ENCODE data around the gene ACTL7B. TPM values are rescaled to one million over a fixed set of nuclear protein-coding genes. Genes with fewer than 3 reads are reported as not detected.
"Not testable (repeated sequence)": the region's sequence is repeated elsewhere in the genome, so short reads cannot be mapped to it uniquely, and the experiment has no call there.

The ACTL7B gene
- total RNA-seq, 2 donors from 2014 or later, result not detected

DNA sequence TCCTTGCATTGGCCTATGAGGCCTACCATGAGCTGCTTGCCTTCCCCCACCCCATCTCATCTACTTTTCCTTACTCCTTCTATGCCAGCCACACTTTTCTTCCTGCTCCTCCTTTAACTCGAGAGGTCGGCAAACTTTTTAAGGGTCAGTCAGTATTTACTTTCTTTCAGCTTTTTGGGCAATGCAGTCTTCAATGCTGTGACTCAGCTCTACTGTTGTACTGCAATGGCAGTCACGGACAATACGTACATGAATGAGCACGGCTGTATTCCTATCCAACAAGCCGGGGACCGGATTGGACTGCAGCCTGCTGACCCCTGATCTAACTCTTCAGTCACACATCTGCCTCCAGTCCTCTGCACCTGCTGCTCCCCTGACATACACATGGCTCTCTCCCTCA lies 5.7 kb upstream of the ACTL7B start:
- DNase-seq (ENCODE audit: low spot score) (no peak), ATAC-seq (no peak)
- H3K4me3 Mint-ChIP-seq, result no peak overlapping the region
- H3K36me3 Mint-ChIP-seq, result no peaks in the 10 kb centered on the region
- H3K27me3 Mint-ChIP-seq, result no peaks in the 10 kb centered on the region
- peaks cover 0 to 3% of the 10 kb centered on the region in 2 donors for H3K4me1 Mint-ChIP-seq (ENCODE audit: low read depth in 2 of 2)
- no peak overlapping the region for H3K27ac Mint-ChIP-seq
- no peaks in the 10 kb centered on the region for H3K9me3 Mint-ChIP-seq

DNA sequence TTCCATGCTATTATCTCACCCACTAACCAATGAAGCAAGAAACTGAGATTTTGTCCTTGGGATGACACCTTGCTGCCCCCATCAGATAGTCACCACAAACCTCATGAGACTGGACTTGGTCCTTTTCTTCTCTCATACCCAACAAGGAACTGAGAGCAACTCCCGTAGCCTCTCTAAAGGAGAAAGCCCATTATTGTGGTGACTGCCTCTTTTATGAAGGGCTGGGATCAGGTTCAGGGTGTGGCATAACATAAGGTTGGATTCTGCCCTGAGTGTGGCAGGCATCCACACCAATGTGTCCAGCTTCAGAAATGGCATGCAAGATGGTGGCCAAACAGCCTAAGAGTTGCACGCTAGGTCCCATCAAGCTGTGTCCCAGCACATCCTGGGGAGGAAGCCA lies 5.0 kb upstream of the ACTL7B start:
- Mint-ChIP-seq H3K36me3 (no peaks in the 10 kb centered on the region), H3K27ac (no peak overlapping the region), H3K4me1 (ENCODE audit: low read depth in 2 of 2) (peaks cover 0 to 3% of the 10 kb centered on the region in 2 donors), H3K27me3 (no peaks in the 10 kb centered on the region), H3K9me3 (no peaks in the 10 kb centered on the region), H3K4me3 (no peak overlapping the region)
- DNase-seq (ENCODE audit: low spot score) (no peak), ATAC-seq (no peak)

DNA sequence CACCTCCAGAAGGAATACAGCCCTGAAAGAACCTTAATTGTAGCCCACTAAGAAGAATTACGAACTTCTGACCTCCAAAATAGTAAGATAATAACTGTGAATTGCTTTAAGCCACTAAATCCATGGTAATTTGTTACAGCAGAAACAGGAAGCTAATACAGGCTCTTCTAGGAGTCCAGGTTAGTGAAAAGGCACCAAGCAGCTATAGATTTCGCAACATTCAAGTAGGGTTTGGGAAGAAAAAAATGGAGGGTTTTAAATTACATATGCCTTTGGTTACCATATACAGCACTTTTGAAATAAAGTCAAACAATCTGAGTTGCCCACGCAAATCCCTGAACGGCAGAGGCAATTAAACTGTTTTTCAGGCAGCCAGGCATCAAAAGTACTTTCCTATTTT lies 4.6 kb upstream of the ACTL7B start:
- H3K36me3 Mint-ChIP-seq, result no peaks in the 10 kb centered on the region
- ATAC-seq, result no peak
- no peak overlapping the region for H3K4me3 Mint-ChIP-seq
- no peak overlapping the region for H3K27ac Mint-ChIP-seq
- no peak for DNase-seq (ENCODE audit: low spot score)
- peaks cover 0 to 3% of the 10 kb centered on the region in 2 donors for H3K4me1 Mint-ChIP-seq (ENCODE audit: low read depth in 2 of 2)
- H3K27me3 Mint-ChIP-seq, result no peaks in the 10 kb centered on the region
- H3K9me3 Mint-ChIP-seq, result no peaks in the 10 kb centered on the region

DNA sequence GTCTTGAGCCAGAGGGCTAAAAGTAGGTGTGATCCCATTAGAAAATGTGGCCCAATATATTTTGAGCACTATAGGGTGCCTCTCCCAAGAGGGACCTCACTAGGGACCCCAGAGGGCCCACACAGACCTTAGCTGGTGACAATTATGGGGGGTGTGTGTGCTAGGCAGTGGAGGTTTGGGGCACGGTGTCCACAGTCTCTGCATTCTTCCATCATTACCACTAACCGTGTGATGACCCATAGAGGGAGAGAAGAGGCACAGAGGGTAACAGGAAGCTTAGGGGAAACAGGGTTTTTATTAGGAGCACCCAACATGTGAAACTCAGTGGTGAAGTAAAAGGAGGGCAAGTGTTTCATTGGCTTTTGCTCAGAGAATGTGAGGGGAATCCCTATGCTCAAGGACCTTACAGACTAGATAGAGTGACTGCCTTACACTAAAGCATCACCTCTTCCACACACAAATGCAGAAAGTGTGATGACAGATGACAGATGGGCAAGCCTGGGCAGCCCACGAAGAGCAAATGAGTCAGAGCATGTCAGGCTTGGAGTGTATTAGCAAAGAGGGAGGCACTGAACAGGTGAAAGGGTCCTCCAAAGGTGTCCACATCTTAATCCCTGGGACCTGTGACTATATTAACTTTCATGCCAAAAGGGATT lies 3.8 kb upstream of the ACTL7B start:
- no peaks in the 10 kb centered on the region for H3K36me3 Mint-ChIP-seq
- H3K27ac Mint-ChIP-seq, result no peak overlapping the region
- DNase-seq (ENCODE audit: low spot score) (no peak), ATAC-seq (peak in 1 of 2 donors; percentile 46)
- H3K27me3 Mint-ChIP-seq, result no peaks in the 10 kb centered on the region
- H3K4me3 Mint-ChIP-seq, result no peak overlapping the region
- peaks cover 0 to 3% of the 10 kb centered on the region in 2 donors for H3K4me1 Mint-ChIP-seq (ENCODE audit: low read depth in 2 of 2)
- H3K9me3 Mint-ChIP-seq, result no peaks in the 10 kb centered on the region

DNA sequence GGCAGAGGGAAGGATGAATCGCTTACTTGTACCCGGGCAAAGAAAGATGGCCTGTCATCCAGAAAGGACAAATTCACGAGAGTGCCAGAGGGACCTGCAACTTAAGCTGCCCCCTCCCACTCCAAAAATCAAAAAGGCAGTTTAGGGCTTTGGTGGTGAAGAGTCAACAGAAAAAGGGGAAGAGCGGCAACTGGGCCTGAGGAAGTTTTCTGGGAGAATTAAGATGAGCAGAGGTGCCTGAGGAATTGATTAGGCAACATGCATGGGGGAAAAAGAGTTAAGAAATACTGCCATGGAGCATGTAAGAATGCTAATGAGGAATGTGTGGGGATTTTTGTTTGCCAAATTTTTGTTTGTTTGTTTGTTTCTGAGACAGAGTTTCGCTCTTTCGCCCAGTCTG lies 1.8 kb upstream of the ACTL7B start:
- DNase-seq (ENCODE audit: low spot score) (no peak), ATAC-seq (no peak)
- no peaks in the 10 kb centered on the region for H3K36me3 Mint-ChIP-seq
- H3K27me3 Mint-ChIP-seq, result no peaks in the 10 kb centered on the region
- peaks cover 0 to 3% of the 10 kb centered on the region in 2 donors for H3K4me1 Mint-ChIP-seq (ENCODE audit: low read depth in 2 of 2)
- H3K4me3 Mint-ChIP-seq, result no peak overlapping the region
- no peaks in the 10 kb centered on the region for H3K9me3 Mint-ChIP-seq
- no peak overlapping the region for H3K27ac Mint-ChIP-seq

DNA sequence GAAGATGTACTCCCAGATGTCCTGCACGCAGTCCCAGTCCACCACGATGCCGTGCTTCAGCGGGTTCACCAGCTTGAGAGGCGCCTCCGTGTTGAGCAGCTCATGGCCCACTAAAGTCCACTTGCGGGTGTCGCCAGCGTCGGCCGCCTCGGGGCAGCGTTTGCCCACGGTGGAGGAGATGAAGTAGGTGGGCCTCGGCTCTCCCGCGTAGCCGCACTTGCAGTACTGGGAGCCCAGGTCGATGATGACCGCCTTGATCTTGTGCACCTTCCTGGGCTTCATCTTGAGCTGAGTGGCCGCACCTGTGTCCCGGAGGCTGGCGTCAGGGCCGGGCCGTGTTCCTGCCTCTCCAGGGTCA lies 278 bp downstream of the ACTL7B start:
- Mint-ChIP-seq H3K4me1 (ENCODE audit: low read depth in 2 of 2) (peaks cover 0 to 3% of the 10 kb centered on the region in 2 donors), H3K27ac (no peak overlapping the region), H3K36me3 (no peaks in the 10 kb centered on the region), H3K9me3 (no peaks in the 10 kb centered on the region), H3K4me3 (no peak overlapping the region), H3K27me3 (peaks cover 0 to 4% of the 10 kb centered on the region in 2 donors)
- ATAC-seq (no peak), DNase-seq (ENCODE audit: low spot score) (no peak)

DNA sequence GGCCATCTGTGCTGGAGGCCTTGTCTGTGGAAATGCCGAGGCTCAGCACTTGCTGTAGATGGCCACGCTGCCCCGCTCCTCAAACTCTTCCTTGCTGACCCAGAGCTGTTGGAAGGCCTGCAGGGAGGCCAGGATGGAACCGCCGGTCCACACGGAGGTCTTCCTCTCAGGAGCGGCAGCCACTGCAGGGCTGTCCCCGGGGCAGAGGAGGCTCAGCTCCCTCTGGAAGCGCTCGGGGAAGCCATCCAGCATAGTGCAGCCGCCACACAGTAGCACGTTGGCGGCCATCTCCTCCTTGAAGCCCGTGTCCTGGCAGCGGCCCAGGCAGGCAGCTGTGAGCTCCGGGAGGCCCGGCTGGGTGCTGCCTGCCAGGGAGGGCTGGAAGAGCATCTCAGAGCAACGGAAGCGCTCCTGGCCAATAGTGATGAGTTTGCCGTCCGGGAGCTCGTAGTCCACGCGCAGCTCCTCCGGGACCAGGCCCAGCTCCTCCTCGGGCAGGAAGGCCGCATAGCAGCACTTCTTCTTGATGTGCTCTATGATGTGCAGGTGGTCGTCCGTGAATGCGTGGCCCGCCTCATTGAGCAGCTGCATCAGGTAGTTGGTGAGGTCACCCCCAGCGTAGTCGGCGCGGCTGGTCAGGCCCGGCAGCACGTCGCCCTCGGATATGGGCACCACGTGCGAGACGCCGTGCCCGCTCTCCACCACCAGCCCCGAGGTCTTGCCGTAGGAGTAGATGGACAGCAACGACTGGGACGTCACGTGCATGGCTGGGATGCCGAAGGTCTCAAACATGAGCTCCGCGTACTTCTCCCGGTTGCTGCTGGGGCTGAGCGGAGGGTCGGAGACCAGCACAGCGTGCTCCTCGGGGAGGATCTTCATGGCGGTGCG lies 901 bp downstream of the ACTL7B start:
- no peak overlapping the region for H3K4me3 Mint-ChIP-seq
- H3K27me3 Mint-ChIP-seq, result peaks cover 0 to 4% of the 10 kb centered on the region in 2 donors
- ATAC-seq, result no peak
- H3K9me3 Mint-ChIP-seq, result no peaks in the 10 kb centered on the region
- H3K27ac Mint-ChIP-seq, result no peak overlapping the region
- H3K36me3 Mint-ChIP-seq, result no peaks in the 10 kb centered on the region
- no peak for DNase-seq (ENCODE audit: low spot score)
- peaks cover 0 to 3% of the 10 kb centered on the region in 2 donors for H3K4me1 Mint-ChIP-seq (ENCODE audit: low read depth in 2 of 2)

DNA sequence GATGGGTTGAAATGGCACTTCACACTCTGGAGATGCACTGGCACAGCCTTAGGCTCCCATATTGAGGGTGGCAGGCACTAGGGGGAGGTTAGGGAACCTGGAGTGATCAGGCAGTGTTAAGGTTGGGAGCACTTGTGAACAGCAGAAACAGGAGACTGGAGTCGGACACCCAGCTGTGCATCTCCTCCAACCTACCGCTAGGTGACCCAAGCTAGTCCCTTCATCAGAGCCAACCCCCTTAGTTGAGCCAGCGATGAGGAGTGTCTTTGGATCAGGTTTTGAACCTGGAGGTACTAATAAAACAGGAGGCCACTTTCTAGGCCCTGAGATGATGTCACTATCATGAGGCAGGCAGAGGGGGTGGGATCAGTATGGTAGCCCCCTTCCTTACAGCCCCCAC lies 1.7 kb downstream of the ACTL7B start:
- H3K36me3 Mint-ChIP-seq, result no peaks in the 10 kb centered on the region
- no peaks in the 10 kb centered on the region for H3K4me1 Mint-ChIP-seq (ENCODE audit: low read depth in 2 of 2)
- peaks cover 0 to 4% of the 10 kb centered on the region in 2 donors for H3K27me3 Mint-ChIP-seq
- ATAC-seq (no peak), DNase-seq (ENCODE audit: low spot score) (no peak)
- no peaks in the 10 kb centered on the region for H3K9me3 Mint-ChIP-seq
- no peak overlapping the region for H3K4me3 Mint-ChIP-seq
- no peak overlapping the region for H3K27ac Mint-ChIP-seq

DNA sequence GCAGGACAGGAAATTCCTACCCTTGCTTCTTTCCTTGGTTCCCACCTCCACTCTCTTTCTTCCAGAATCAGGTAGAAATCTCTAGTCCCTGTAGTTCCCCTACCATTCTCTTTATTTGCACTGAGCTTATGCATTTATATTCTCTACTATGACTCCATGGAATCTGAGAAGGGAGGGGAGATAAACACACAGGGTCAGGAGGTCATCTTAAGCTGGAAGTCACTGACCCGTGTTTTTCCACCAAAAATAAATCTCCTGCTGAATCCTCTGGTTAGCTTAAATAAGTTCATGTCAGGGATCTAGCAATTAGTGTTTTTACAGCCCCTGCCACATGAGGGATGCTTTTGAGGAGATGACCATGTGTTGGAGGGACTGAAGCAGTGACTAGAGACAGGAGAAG lies 3.7 kb downstream of the ACTL7B start:
- Mint-ChIP-seq H3K36me3 (no peaks in the 10 kb centered on the region), H3K9me3 (no peaks in the 10 kb centered on the region), H3K4me3 (no peak overlapping the region), H3K27ac (no peak overlapping the region), H3K4me1 (ENCODE audit: low read depth in 2 of 2) (no peaks in the 10 kb centered on the region), H3K27me3 (peaks cover 0 to 4% of the 10 kb centered on the region in 2 donors)
- DNase-seq (ENCODE audit: low spot score) (no peak), ATAC-seq (no peak)

DNA sequence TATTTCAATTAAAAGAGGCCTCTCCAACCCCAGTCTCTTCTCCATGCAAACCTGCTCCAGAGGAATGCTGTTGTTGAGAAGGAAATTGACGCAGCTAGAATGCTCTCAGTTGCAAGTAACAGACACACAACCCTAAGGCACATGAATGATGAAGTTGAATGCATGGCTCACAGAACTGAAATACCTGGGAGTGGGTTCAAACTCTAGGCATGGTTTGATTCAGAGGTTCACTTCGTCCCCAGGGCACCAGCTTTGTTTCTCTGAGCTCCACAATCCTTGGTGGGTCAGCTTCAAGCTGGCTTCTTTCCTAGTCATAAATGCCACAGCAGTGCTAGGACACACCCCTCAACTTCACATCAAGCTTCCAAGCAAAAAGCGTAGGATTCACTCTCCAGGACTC lies 4.6 kb downstream of the ACTL7B start:
- Mint-ChIP-seq H3K27ac (no peak overlapping the region), H3K4me3 (no peak overlapping the region), H3K9me3 (no peaks in the 10 kb centered on the region), H3K4me1 (ENCODE audit: low read depth in 2 of 2) (no peaks in the 10 kb centered on the region), H3K27me3 (peaks cover 0 to 4% of the 10 kb centered on the region in 2 donors), H3K36me3 (no peaks in the 10 kb centered on the region)
- ATAC-seq (no peak), DNase-seq (ENCODE audit: low spot score) (no peak)

DNA sequence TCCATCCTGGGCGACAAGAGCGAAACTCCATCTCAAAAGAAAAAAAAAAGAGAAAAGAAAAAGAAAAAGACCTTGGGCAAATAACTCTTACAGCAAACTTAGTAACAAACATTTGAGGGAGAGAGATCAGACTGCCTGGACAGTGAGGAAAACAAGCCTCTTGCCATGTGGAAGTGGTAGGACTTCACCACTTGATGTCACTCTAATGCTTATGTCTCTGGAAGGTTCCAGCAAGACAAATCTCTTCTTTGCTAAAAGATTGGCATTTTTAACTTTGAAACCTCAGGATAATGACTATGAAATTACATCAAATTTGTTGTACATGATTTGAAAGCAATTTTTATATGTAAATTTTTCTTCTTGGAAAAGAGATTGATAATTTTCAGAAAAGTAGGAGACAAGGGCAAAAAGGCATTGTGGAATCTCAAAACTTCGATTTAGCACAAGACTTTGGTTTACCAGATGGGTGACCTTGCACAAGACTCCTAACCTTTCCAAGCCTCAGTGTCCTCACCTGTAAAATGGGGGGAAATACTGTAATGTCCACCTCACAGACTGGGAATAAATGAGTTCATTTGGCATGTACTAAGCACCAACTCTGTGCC lies 5.4 kb downstream of the ACTL7B start:
- no peak for ATAC-seq
- Mint-ChIP-seq H3K27ac (no peak overlapping the region), H3K27me3 (peaks cover 0 to 4% of the 10 kb centered on the region in 2 donors), H3K4me1 (ENCODE audit: low read depth in 2 of 2) (no peaks in the 10 kb centered on the region), H3K4me3 (no peak overlapping the region), H3K36me3 (no peaks in the 10 kb centered on the region), H3K9me3 (no peaks in the 10 kb centered on the region)
- no peak for DNase-seq (ENCODE audit: low spot score)

DNA sequence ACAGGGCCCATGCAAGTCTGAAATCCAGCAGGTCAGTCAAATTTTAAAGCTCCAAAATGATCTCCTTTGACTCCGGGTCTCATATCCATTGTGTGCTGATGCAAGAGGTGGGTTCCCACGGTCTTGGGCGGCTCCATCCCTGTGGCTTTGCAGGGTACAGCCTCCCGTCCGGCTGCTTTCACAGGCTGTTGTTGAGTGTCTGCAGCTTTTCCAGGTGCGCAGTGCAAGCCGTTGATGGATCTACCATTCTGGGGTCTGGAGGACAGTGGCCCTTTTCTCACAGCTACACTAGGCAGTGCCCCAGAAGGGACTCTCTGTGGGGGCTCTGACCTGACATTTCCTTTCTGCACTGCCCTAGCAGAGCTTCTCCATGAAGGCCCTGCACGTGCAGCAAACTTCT lies 7.5 kb downstream of the ACTL7B start:
- not testable (repeated sequence) for H3K27ac Mint-ChIP-seq; ATAC-seq; H3K27me3 Mint-ChIP-seq; H3K36me3 Mint-ChIP-seq; H3K4me3 Mint-ChIP-seq; H3K4me1 Mint-ChIP-seq (ENCODE audit: low read depth in 2 of 2); H3K9me3 Mint-ChIP-seq; DNase-seq (ENCODE audit: low spot score)

DNA sequence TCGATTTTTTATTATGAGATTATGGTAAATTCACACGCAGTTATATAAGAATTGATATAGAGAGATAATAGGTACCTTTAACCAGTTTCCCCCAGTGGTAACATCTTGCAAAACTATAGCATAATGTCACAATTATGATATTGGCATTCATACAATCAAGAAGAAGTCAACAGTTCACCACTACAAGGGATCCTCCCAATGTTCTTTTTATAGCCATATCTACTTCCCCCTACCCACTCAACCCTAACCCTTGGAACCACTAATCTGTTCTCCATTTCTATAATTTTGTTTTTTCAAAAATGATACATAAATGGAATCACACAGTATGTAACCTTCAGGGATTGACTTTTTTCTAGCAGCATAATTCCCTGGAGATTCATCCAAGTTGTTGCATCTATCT lies 9.8 kb downstream of the ACTL7B start:
- Mint-ChIP-seq H3K4me1 (ENCODE audit: low read depth in 2 of 2) (peaks cover 9 to 10% of the 10 kb centered on the region in 2 donors), H3K27me3 (no peaks in the 10 kb centered on the region), H3K27ac (no peak overlapping the region), H3K36me3 (no peaks in the 10 kb centered on the region), H3K9me3 (no peaks in the 10 kb centered on the region), H3K4me3 (no peak overlapping the region)
- ATAC-seq (no peak), DNase-seq (ENCODE audit: low spot score) (no peak)

DNA sequence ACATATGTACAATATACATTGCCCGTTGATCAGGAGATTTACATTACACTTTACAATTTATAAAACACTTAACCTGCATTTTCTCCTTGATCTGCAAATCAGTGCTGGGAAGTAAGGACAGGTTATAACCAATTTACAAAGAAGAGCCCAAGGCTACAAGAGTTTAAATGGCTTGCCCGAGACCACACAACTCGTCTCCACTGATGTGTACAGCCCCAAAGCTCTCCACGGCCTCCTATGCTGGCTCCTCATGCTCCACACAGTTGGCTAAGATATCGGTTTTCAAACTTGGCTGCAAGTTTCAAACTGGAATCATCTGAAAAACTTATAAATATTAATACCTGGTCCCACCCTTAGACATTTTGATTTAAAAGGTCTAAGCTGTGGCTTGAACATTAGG lies 10.3 kb downstream of the ACTL7B start:
- ATAC-seq, result no peak
- H3K9me3 Mint-ChIP-seq, result no peaks in the 10 kb centered on the region
- H3K4me3 Mint-ChIP-seq, result no peak overlapping the region
- no peaks in the 10 kb centered on the region for H3K36me3 Mint-ChIP-seq
- H3K4me1 Mint-ChIP-seq (ENCODE audit: low read depth in 2 of 2), result peaks cover 9 to 10% of the 10 kb centered on the region in 2 donors
- H3K27me3 Mint-ChIP-seq, result no peaks in the 10 kb centered on the region
- DNase-seq (ENCODE audit: low spot score), result no peak
- no peak overlapping the region for H3K27ac Mint-ChIP-seq

Measured in natural killer cell treated with Interleukin-12 subunit alpha and Interleukin-12 subunit beta and Interleukin-15 and Interleukin-18, amount 100 ng/mL, for 72 hours (primary cell).